ENCODE measurements around the gene DUSP19. TPM values are rescaled to one million over a fixed set of nuclear protein-coding genes. Genes with fewer than 3 reads are reported as not detected.

The DUSP19 gene
- total RNA-seq, 1 experiment from 2014 or later, result 1.8 TPM

DNA sequence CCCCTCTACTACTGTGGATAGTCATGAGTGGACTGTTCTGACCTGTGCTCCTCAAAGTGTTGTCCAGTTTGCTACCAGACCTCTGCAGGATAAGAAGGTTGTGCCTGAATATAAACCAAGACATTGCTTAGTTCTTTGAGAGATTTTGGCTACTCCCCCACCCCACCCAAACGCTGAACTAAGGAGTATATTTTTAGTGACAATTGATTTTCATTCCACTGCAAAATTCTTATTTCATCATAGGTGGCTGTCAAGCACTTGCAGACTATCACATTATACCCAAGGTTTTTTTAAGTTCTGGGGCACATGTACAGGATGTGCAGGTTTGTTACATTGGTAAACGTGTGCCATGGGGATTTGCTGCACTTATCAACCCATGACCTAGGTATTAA lies 13.4 kb downstream of the DUSP19 start:
- Histone ChIP-seq H3K56ac (ENCODE audit: insufficient read length, low read depth, low read length) (no peak overlapping the region), H4K5ac (ENCODE audit: insufficient read length, low read depth, low read length) (no peak overlapping the region), H2BK20ac (ENCODE audit: low read depth, low read length, poor library complexity, severe bottlenecking) (no peak overlapping the region), H3K18ac (ENCODE audit: insufficient read length, low read depth, low read length) (no peak overlapping the region), H3K9me3 (ENCODE audit: control insufficient read depth, low read depth, low read length) (no peaks in the 10 kb centered on the region), H2BK12ac (ENCODE audit: insufficient read length, low read depth, low read length) (no peak overlapping the region), H3K9ac (ENCODE audit: extremely low read depth, insufficient read length, low read length) (no peak overlapping the region), H3K14ac (ENCODE audit: insufficient read depth, low read length) (no peak overlapping the region), H3K4ac (ENCODE audit: low read depth, low read length) (no peak overlapping the region), H3K4me2 (ENCODE audit: insufficient read depth, insufficient read length, low read length) (no peak overlapping the region), H3K4me1 (ENCODE audit: insufficient read depth, low read length) (no peaks in the 10 kb centered on the region; the same call in 1 of the 2 replicates), H3T11ph (ENCODE audit: low read length) (no peak overlapping the region), H3K79me1 (ENCODE audit: insufficient read depth, low read depth, low read length, poor library complexity, severe bottlenecking) (no peaks in the 10 kb centered on the region), H3K23me2 (ENCODE audit: insufficient read length, low read depth, low read length, poor library complexity, severe bottlenecking) (no peaks in the 10 kb centered on the region), H2BK15ac (ENCODE audit: low read depth, low read length) (no peak overlapping the region), H3K27me3 (ENCODE audit: insufficient read depth, low read length) (no peaks in the 10 kb centered on the region), H3K23ac (ENCODE audit: insufficient read length, low read depth, low read length) (no peak overlapping the region), H2BK5ac (ENCODE audit: insufficient read length, low read length) (no peak overlapping the region), H2AK5ac (ENCODE audit: insufficient read length, low read length) (no peak overlapping the region), H2BK120ac (ENCODE audit: low read depth, low read length, poor library complexity, severe bottlenecking) (no peak overlapping the region), H2AFZ (ENCODE audit: low read length) (no peak overlapping the region), H3K27ac (ENCODE audit: insufficient read length, low read depth, low read length) (no peak overlapping the region), H4K8ac (replicated peaks; ENCODE audit: insufficient read length, low read depth, low read length) (no peak overlapping the region), H4K91ac (ENCODE audit: insufficient read length, low read depth, low read length) (no peak overlapping the region), H3K79me2 (ENCODE audit: insufficient read depth, low read length) (no peaks in the 10 kb centered on the region), H4K20me1 (ENCODE audit: control insufficient read depth, insufficient read depth, insufficient read length) (no peaks in the 10 kb centered on the region)
- H3K9me3 Mint-ChIP-seq, result no peaks in the 10 kb centered on the region
- H3K4me3 Mint-ChIP-seq, result no peak overlapping the region
- DNase-seq, result no peak
- TF ChIP-seq CTCF (conservative IDR thresholded peaks at IDR 0.05), result no peak
- no peak overlapping the region for H3K27ac Mint-ChIP-seq
- peaks cover 0 to 2% (median 0%) of the 10 kb centered on the region in 3 experiments; a peak in 2 of 7 replicates for H3K36me3 Mint-ChIP-seq (ENCODE audit: insufficient read depth in 1 of 3, low read depth in 3 of 3)
- H3K27me3 Mint-ChIP-seq (ENCODE audit: low read depth), result no peaks in the 10 kb centered on the region
- peaks cover 11 to 12% of the 10 kb centered on the region in 2 experiments for H3K4me1 Mint-ChIP-seq
- WGBS (ENCODE audit: extremely low coverage, insufficient read length, low lambda C conversion rate), result no CpG with 5 or more reads among the region's 2 CpGs
